ENCODE measurements around the gene G2E3. TPM values are rescaled to one million over a fixed set of nuclear protein-coding genes. Genes with fewer than 3 reads are reported as not detected.

The G2E3 gene
- total RNA-seq, 4 donors from 2014 or later, result 4.1 to 15.6 (median 11.7) TPM

GRCh38 chr14:30614155-30614554 is 55.2 kb downstream of the G2E3 start:
- no peak overlapping the region for H3K27ac ChIP-seq
- WGBS, 2 donors, result 88 to 92% methylated on average over 2 of the region's 2 CpGs
- intact Hi-C loops (cut with DNase I), result no loop called here
- peaks cover 0 to 13% (median 6%) of the 10 kb centered on the region in 3 donors for H3K4me1 ChIP-seq
- no peak for DNase-seq
- no peaks in the 10 kb centered on the region for H3K27me3 ChIP-seq
- H3K4me3 ChIP-seq, result no peak overlapping the region
- H3K9me3 ChIP-seq, result no peaks in the 10 kb centered on the region
- peaks cover 0 to 36% (median 0%) of the 10 kb centered on the region in 3 donors for H3K36me3 ChIP-seq
- TF ChIP-seq CTCF (IDR thresholded peaks at IDR 0.05) (no peak), POLR2A (IDR thresholded peaks at IDR 0.05) (no peak)

GRCh38 chr14:30620178-30620577 is 61.2 kb downstream of the G2E3 start:
- no peaks in the 10 kb centered on the region for H3K27me3 ChIP-seq
- H3K27ac ChIP-seq, result no peak overlapping the region
- H3K4me1 ChIP-seq, result peaks cover 0 to 34% (median 8%) of the 10 kb centered on the region in 3 donors
- H3K36me3 ChIP-seq, result peaks cover 0 to 19% (median 0%) of the 10 kb centered on the region in 3 donors
- DNase-seq, result no peak
- intact Hi-C loops (cut with DNase I), result no loop called here
- WGBS, 2 donors, result 17 to 44% methylated on average over 1 of the region's 1 CpG
- no peaks in the 10 kb centered on the region for H3K9me3 ChIP-seq
- no peak for TF ChIP-seq CTCF (IDR thresholded peaks at IDR 0.05)
- TF ChIP-seq POLR2A (IDR thresholded peaks at IDR 0.05), result no peak
- H3K4me3 ChIP-seq, result no peak overlapping the region

GRCh38 chr14:30621354-30621939 is 62.5 kb downstream of the G2E3 start:
- peaks cover 0 to 45% (median 14%) of the 10 kb centered on the region in 3 donors for H3K4me1 ChIP-seq
- peak overlapping the region; percentile 87 to 93 (median 88) for H3K27ac ChIP-seq
- H3K36me3 ChIP-seq, result peaks cover 0 to 8% (median 0%) of the 10 kb centered on the region in 3 donors
- no peaks in the 10 kb centered on the region for H3K9me3 ChIP-seq
- WGBS, 2 donors, result 8 to 16% methylated on average over 17 of the region's 17 CpGs
- H3K4me3 ChIP-seq, result peak overlapping the region; percentile 58 to 94 (median 73)
- H3K27me3 ChIP-seq, result no peaks in the 10 kb centered on the region
- TF ChIP-seq POLR2A (IDR thresholded peaks at IDR 0.05) (no peak), CTCF (IDR thresholded peaks at IDR 0.05) (no peak)
- intact Hi-C loops (cut with DNase I), result no loop called here
- peak; percentile 4 for DNase-seq

DNA sequence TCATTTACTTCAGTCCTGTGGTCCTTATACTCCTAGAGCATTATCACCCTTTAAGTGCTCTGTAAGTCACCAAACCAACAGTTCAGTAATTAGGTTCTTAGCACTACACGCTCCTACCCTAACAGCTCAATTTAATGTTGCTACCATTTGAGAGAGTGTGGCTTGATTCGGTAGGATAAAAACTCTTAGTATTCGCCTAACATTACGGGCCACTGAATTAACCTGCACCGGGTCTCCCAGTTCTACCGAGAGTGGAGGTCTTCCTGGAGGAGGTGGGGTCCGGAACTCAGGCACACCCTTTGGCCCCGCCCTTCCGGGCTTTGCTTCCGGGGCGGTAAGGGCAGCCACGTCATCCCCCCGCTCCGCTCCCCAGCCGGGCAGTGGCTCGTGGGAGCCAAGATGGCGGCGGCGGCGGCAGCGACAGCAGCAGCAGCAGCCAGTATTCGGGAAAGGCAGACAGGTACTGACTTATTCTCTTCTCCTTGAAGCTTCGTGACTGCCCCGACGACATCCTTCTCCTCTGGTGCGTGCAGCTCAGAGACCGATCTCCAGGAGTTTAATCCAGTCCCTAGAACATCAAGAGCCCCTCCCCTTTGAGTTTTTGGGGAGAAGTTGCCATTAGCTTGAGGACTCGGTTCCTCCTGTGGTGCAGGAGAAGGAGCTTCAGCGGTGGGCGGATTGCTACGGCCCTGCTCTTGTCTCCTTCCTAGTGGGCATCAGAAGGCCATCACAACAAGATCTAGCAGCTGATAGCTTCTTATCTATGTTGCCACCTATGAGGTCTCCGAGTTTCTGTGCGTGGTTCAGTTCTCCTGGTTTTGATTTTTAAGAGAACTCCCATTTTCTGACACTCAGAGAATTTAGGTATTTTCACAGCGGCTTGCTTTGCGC is 63.2 kb downstream of the G2E3 start, which contains the start of gene SCFD1:
Gene SCFD1 (plus strand): TSS at position 380 of the 891 bp plus-strand sequence. CDS start 20 bp downstream, at position 400.
- H3K36me3 ChIP-seq, result peaks cover 0 to 1% (median 0%) of the 10 kb centered on the region in 3 donors
- peak within 1 kb of the TSS; percentile 87 to 93 (median 88) for H3K27ac ChIP-seq
- intact Hi-C loops (cut with DNase I), result no loop called here
- H3K4me1 ChIP-seq, result peaks cover 0 to 49% (median 14%) of the 10 kb centered on the region in 3 donors
- no peaks in the 10 kb centered on the region for H3K27me3 ChIP-seq
- 0% methylated on average over 20 to 29 of the region's 35 CpGs for WGBS, 2 donors
- peak; percentile 56 for DNase-seq
- H3K4me3 ChIP-seq, result peak within 1 kb of the TSS; percentile 58 to 94 (median 73)
- no peaks in the 10 kb centered on the region for H3K9me3 ChIP-seq
- TF ChIP-seq CTCF (IDR thresholded peaks at IDR 0.05) (peak in 1 of 6 experiments; percentile 14), POLR2A (IDR thresholded peaks at IDR 0.05) (peak in 3 of 4 donors; percentile 88 to 96 (median 93))
